HG03575 (cell line): ENCODE results near the gene MRPL10.

Experiments
- ATAC-seq: cut with Tn5 transposase; IDR thresholded peaks from one replicate; pipeline ENCODE4 v1.9.1; 2021; ENCODE audit not compliant: unreplicated experiment, insufficient number of reproducible peaks, low FRiP score; ENCODE audit errors: extremely low read depth

Gene MRPL10

DNA sequence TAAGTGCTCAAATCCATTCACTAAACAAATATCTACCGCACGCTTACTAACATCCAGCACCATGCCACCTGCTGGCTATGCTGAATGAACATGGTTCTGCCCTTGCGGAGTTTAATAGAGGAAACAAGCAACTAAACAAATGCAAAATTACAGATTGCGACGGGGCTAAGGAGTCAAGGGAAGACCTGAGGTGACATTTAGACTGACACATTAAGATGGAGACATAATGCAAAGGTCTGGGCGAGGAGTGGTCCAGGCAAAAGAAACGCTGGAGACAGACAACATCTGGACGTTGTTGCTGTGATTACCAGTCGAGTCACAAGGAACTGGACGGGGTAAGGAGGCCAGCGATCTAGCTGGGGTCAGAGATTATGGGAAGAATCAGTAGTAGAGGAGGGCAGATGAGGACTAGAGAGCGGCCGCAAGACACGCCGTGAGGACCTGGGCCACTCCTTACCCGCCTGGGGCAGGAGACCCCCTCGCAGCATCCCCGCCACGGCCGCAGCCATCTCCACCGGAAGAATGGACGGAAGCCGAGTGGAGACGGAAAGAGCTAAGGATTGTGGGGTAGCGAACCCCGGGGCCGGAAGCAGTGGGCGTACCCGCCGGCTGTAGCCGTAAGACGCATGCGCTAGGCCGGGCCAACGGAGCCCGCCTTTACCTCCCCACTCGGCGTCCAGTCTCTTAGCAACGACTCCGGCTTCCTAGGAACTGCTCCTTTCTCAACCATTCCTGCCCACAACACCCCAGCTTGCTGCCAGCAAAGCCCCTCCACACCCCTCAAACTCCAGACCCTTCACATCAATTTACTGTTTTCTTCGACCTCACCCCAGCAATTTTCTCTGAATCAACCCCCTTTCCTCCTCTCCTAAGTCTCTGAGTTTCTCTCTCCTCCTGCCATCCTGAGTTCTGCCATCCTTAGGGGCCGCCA, at the start of gene MRPL10, which contains the start of gene LRRC46:
MRPL10 (minus strand) TSS at position 539 of the 931 bp plus-strand sequence; CDS start at position 509, 30 bp downstream.
LRRC46 (plus strand) TSS at position 668 of the 931 bp plus-strand sequence. CDS start 320 bp downstream, outside the sequence.
- ATAC-seq: no peak

DNA sequence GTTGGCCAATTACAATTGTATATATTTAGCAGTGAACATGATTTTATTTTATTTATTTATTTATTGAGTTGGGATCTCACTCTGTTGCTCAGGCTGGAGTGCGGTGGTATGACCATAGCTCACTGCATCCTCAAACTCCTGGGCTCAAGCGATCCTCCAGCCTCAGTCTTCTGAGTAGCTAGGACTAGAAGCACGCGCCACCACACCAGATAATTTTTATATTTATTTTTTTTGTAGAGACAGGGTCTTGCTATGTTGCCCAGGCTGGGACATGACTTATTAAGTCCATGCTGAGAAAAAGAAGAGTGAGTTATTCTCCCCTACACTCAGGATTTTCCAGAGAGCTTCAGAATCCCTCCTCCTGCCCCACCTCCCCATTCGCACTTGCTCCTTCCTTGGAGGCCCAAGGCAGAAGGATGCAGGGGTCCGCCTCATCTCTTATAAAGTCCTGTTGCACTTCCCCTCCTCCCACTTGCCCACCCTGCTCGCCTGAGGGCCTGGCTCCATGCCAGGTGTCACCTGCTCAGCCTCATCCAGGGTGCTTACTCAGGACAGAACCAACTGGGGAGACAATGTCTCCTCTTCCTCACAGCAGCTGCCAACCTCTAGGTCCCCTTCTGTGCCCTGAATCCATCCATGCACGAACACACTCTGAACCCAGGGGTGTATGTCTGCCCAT, 48.6 kb upstream of the MRPL10 start:
- no peak for ATAC-seq

DNA sequence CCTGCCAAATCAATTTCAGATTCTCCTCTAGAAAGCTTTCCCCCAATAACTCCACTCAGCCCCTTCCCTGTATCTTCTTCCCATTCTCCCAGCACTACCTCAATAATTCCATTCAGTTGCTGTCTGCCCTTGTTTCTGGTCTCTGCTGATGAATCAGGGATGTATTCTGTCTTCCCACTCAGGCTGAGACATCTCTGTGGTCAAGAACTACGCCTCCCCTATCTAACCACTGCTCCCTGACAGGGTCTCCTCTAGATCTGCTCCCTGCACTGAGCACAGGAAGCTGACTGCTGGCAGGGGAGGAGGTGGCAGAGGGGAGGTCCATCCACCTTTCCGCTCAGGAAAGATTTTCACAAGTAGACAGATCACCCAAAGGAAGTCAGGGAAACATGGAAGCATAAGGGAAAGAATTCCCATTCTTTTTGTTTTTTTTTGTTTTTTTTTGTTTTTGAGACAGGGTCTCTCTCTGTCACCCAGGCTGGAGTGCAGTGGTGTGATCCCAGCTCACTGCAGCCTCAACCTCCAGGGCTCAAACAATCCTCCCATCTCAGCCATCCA, 47.8 kb upstream of the MRPL10 start:
- ATAC-seq: no peak

DNA sequence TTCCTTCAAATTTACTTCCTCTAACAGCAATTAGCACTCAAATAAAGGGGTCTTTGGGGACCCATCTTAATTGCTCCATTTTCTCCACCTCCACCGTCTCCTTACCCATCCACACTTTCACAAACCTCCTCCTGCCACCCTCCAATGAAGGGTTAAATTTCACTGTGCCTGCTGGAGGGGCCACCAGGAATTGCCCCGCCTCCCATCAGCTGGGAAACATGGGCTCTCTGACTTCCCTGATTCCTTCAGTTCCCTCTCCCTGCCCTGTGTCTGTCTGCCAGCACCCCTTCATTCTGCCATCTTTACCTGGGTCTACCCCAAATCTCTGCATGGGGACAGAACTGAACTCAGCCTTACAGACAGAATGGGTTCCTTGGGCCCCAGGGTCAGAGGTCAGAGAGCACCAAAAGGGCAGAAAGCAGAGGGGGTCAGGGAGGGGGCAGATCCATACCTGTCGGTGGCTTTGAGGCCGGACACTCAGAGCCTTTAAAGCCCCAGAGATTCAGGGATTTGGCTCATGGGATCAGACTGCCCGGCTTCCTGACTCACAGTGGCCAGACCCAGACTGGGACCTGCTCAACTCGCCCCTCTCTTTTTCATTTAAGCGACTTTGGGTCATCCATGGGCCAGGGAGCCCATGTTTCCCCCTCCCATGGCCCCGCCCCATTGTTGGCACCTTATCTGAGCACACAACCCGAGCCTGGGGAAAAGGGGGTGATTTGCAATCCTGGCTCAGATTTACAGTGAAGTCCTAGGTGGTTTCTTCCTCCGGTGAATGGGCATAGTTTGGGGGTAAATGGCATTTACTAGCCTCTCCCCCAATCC, 47.1 kb upstream of the MRPL10 start:
- no peak for ATAC-seq

DNA sequence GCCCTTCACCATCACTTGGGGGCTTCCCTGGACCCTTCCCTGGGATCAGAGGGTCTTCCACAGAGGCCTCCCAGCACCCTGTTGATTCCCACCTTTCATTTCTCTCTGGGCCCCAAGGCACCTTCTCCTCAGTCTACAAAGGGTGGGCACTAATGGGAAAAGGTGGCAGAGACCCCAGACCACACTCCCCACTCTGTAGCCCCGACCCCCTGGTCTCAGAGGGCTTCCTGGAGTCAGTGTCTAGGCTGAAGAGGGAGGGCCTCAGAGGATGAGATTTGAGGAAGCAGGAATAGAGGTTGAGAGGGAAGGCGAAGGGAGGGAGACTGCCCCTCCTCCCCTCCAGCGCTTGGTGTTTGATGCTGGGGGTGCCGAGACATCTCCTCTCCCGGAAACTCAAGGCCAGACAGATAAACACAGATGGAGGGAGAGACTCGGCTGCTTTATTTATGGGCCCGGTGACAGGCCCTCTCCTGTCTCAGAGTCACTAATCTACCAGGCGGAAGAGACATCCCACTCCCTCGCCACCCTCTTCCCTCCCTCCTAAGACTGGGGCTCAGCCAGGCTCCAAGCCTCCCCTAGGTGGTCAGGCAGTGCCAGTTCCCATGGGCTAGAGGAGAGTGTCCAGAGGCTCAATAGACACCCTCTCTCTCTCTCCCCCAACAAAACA, 46.2 kb upstream of the MRPL10 start:
- ATAC-seq: no peak

DNA sequence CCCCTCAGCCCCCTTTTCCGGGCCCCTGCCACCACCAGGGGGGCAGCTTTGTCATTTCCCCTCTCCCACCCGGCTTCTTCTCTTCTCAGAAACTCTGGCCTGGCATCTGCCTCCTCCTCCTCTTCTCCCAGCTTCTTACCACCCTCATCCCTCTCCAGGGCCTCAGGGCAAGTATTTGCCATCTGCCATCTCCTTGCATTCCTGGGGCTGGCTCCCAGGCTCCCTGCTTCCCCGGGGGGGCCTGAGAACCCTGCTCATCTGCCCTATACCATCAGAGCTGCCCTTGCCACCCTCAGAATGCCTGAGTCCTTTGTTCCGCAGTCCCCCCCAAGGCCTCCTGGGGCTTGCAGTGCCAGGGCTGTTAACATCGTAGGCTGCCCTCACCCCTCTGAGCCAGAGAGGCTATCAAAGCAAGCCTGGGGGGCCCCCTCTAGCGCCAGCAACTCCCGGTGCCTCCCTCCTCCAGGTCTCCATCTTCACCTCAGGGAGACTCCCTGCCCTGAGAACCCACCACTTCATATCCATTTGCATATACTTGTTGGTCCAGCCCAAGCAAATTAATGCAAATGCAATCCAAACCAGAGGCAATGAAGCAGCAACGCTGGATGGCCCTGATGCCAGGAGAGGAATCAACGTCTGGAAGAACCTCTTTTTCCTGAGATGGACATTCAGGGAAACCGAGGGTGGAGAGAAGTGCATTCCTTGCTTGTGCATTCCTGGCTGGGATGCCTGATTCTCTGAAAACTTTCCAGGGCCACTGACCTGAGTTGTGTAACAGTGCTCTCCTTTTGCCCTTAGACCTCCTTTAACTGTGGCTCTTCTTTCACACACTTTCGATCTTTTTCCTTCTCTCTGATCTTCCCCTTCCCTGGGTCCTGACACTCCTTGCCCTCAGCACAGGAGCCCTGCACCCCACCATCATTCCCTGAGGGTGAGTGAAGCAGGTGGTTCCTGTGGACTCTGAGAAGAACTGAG, 44.0 kb upstream of the MRPL10 start:
- ATAC-seq: no peak

DNA sequence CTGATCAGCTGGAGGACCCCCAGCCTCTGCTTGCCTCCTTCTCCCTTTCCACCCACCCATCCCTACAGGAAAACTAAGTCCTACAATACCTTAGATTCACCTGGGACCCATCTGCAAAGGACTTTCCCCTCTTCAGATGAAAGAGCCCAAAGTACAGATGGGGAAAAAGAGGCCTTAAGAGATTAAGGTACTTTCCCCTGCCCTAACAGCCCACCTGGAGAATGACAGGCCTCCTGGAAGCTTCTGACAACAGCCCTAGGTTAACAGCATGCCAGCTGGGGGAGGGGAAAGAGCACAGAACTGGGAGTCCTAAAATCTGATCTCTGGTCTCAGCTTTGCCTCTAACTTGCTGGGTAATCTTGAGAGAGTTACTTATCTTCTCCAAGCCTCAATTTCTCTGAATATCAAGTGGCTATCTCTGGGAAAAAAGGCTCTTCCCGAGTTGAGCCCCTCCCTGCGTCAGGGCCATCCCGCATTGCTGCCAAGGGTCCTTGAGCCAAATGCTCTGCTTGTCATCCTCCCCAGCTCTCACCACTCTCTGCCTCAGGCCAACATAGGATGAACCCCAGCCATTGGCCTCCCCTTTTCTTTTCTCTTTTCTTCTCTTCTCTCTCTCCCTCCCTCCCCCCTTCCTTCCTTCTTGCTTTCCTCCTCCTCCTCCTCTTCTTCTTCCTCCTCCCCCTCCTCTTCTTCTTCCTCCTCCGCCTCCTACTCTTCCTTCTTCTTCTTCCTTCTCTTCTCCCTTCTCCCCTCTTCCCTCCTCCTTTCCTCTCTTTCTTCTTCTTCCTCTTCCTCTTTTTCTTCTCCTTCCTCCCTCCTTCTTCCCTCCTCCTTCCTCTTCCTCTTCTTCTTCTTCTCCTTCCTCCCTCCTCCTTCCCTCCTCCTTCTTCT, 42.1 kb upstream of the MRPL10 start:
- ATAC-seq: no peak

DNA sequence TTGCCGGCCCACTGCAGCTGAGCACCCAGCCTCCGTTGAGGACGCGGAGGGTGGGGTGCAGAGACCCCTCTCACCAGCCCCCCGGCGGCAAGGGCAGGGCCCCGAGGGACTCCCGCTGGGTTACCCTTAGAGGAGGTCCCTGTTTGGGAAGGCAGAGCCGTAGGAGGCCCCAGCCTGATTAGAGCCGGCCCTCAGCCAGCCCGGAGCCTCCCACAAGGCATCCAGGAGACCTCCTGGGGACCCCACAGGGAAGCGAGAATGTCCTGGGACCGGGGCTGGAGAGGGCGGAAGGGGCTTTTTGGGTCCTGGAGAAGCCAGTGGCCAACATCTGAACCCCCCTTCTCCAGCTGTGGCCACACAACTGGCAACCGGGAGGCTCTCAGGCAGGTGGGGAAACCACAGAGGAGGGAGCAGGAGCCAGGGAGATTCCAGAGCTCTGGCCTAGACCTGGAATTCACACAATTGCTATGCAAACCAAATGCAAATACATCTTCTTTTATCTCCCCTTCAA, 41.4 kb upstream of the MRPL10 start:
- ATAC-seq: no peak

DNA sequence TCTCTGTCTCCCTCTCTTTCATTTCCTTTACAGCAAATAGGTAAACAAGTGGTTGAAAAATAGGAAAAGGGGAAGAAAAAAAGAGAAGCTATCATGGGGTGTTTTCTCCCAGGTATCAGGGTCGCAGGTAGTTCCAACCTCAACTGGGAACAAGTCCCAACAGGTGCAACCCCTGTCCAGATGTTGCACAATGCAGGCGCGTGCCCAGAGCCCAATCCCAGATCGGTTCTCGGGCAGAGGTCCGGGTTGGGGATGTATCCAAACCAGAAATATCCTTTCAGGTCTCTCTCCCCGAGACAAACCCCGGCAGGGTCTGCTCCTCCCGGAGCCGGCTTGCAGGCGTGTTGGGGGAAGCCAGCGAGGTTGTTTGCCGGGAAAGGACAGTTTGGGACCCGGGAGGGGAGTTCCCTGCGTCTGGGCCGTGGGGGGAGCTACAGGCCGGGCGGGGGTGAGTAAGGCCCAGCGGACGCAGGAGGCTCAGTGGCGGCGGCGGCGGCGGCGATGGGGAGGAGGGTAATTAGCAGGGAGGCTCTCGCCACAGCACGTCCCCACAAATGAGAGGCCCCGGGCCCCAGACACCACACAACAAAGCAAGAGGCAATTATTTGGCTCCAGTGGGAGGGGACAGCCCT, 40.8 kb upstream of the MRPL10 start:
- ATAC-seq: no peak

DNA sequence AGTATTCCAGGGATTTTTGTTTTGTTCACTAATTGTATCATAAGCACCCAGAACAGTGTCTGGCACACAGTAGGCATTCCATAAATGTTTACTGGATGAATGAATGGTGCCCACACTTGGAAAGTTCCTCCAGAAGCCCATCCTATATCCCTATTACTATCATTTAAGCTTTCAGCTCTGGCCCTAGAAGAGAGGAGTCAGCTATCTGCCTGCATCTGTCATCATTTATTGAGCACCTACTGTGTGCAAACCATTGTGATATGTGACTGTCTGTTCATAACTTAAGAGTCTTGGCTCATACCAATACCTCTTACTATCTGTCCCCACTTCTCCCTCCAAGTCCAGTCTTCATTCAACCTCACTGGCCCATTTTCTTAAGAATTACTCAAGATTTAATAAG, 39.7 kb upstream of the MRPL10 start:
- no peak for ATAC-seq

DNA sequence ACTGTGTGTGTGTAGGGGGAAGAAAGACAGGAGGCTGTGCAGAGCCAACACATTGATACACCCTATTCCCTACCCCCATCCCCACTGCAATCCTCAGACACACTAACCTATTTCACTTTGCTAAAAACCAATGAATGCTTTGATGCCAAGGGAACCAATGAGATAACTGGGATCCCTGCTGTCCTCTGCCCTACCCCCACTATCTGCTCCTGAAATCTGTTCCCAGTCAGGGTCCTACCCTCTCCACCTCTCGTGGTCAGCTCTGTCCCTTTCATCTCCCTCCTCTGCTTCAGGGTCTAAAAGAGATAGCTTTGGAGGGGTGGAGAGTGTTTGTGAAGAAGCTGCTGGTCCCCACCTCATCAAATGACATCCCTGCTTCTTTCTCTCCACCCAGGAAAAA, 38.7 kb upstream of the MRPL10 start:
- ATAC-seq: no peak

DNA sequence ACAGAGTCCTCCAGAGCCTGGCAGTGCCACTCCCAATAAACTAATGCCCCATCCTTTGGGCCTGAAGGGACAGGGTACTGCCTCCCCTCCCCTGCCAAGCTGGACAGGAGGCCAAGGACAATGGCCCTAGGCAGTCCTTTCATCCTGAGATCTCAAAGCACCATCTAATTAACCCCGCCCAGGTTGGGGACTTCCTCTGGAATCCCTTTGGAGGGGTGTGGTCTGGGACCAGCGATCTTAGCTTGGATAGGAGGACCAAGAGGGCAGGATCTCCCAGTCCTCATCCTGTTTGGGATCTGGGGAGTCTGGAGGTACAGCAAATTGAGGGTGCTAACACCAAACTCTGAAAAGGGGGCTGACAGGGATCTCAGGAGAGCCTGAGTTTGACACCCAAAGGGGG, 37.8 kb upstream of the MRPL10 start:
- ATAC-seq: no peak

DNA sequence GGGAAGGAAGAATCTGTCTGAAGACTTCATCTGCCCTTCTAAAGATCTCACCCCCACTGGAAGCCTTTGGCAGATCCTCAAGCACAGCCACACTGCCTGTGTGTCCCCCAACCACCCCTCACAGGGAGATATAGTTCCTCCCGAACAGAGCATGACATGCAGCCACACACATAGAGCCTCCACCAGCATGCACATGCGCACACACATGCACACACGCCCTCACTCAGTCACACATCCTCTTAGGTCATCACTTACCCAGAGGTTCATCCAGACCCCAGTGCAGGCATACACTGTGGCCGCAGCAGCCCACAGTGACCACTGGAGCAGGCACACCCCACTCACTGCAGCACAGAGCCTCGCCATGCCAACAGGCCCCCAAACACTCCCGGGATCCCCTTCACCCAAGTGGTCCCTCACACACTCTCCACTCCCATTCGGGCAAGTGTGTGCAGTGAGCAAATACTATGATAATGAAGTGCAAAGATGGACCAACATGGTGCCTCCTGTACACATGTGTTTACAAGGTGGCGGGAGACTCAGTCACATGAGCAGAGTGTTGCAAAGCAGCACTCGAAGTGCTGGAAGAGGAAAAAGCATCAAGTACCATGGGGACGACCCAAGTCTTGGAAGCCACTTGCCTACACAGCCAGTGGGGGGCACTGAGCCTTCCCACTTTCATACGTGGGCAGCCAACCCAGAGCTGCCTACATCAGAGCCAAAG, 36.6 kb upstream of the MRPL10 start:
- no peak for ATAC-seq

DNA sequence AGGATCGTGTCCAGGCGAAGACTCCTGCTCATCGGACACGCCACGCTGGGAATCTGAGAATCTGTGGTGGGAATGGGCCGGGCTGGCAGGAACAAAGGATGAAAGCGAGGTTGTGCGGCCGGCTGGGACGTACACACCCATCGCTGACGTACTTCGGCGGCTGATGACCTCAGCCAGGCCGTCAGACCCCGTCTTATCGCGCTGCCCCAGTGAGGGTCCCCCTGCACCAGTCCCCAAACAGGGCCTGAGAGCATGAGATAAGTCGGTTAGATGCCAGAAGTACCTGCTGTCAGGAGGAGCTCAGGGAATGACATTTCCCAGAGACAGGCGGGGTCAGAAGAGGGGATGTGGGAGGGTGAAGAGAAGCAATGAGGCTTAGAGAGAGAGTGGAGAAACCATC, 35.6 kb upstream of the MRPL10 start:
- ATAC-seq: no peak

DNA sequence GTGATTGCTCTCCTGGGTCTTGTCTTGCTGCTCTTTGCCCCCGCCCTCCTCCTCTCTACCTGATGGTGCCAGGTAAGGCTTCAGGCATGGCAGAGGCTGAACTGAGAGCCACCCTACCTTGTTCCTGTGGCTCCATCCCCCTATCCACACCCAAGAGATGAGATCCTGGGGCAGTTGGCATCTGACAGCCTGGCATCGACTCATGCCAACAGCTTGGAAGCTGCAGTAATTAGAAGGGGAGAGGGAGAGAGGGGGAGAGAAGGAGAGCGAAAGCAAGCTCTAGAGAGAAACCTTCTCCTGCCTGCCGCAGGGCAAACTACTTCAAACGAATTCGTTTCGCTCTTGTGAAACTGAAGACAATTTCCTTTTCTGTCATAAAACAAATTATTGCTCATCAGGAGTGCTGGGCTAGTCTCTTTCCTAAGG, 33.5 kb upstream of the MRPL10 start:
- ATAC-seq: no peak
